Chondrocyte (in vitro differentiated cells): Measurements from ENCODE around the gene ISY1. TPM values are rescaled to one million over a fixed set of nuclear protein-coding genes. Genes with fewer than 3 reads are reported as not detected.

ENCODE experiments used
- DNase-seq: peaks from one replicate; pipeline ENCODE4 v3.0.0; 2021; ENCODE audit warnings: mixed read lengths, low spot score
- H3K27ac Mint-ChIP-seq: one replicate; pipeline ENCODE4 v1.8.0; 2021; ENCODE audit warnings: mild to moderate bottlenecking, moderate library complexity, mixed read lengths; ENCODE audit not compliant: unreplicated experiment
- H3K27me3 Mint-ChIP-seq: 2 replicates; pipeline ENCODE4 v1.8.0; 2021; ENCODE audit warnings: low read depth, mixed read lengths
- H3K36me3 Mint-ChIP-seq: 2 replicates; pipeline ENCODE4 v1.8.0; 2021; ENCODE audit warnings: low read depth, mixed read lengths
- H3K4me1 Mint-ChIP-seq: 2 replicates; pipeline ENCODE4 v1.8.0; 2021; ENCODE audit warnings: low read depth, mild to moderate bottlenecking, mixed read lengths
- H3K4me3 Mint-ChIP-seq: one replicate; pipeline ENCODE4 v1.8.0; 2021; ENCODE audit warnings: mild to moderate bottlenecking, moderate library complexity, mixed read lengths; ENCODE audit not compliant: unreplicated experiment
- H3K9me3 Mint-ChIP-seq: 2 replicates; pipeline ENCODE4 v1.8.0; 2021; ENCODE audit warnings: low read depth, mixed read lengths
- CTCF ChIP-seq: fragments of 200-600 bp; sonication (generic); IDR thresholded peaks from 2 replicates; pipeline ENCODE4 v1.5.0; 2021; ENCODE audit warnings: antibody characterized with exemption, mild to moderate bottlenecking, moderate library complexity
- total RNA-seq: library from RNA; stranded (reverse); gene quantifications from 3 replicates; pipeline ENCODE4 v1.2.1, GENCODE V29; 2021

The ISY1 gene
- total RNA-seq, 1 donor from 2014 or later: 31.3 TPM

- no peak for TF ChIP-seq CTCF
- Mint-ChIP-seq H3K36me3 (peaks cover 2% of the 10 kb centered on the region), H3K4me3 (peak overlapping the region; percentile 92), H3K27ac (peak overlapping the region; percentile 96), H3K4me1 (peaks cover 45% of the 10 kb centered on the region), H3K9me3 (no peaks in the 10 kb centered on the region), H3K27me3 (no peaks in the 10 kb centered on the region)
- no peak for DNase-seq
Measured at GRCh38 chr3:129181819-129182218, 21.0 kb upstream of the ISY1 start.

- no peaks in the 10 kb centered on the region for H3K9me3 Mint-ChIP-seq
- peaks cover 49% of the 10 kb centered on the region for H3K4me1 Mint-ChIP-seq
- no peak for DNase-seq
- peak overlapping the region; percentile 32 for H3K27ac Mint-ChIP-seq
- H3K27me3 Mint-ChIP-seq: no peaks in the 10 kb centered on the region
- H3K36me3 Mint-ChIP-seq: peaks cover 2% of the 10 kb centered on the region
- TF ChIP-seq CTCF: no peak
- H3K4me3 Mint-ChIP-seq: peak overlapping the region; percentile 38
Measured at GRCh38 chr3:129180461-129180860, 19.6 kb upstream of the ISY1 start.

GRCh38 chr3:129176051-129176450, 15.2 kb upstream of the ISY1 start:
- peaks cover 5% of the 10 kb centered on the region for H3K36me3 Mint-ChIP-seq
- peak overlapping the region; percentile 15 for H3K27ac Mint-ChIP-seq
- no peak overlapping the region for H3K4me3 Mint-ChIP-seq
- H3K4me1 Mint-ChIP-seq: peaks cover 51% of the 10 kb centered on the region
- H3K9me3 Mint-ChIP-seq: no peaks in the 10 kb centered on the region
- DNase-seq: no peak
- no peaks in the 10 kb centered on the region for H3K27me3 Mint-ChIP-seq
- no peak for TF ChIP-seq CTCF

- peak overlapping the region; percentile 89 for H3K27ac Mint-ChIP-seq
- no peaks in the 10 kb centered on the region for H3K9me3 Mint-ChIP-seq
- peak overlapping the region; percentile 4 for H3K4me3 Mint-ChIP-seq
- no peak for TF ChIP-seq CTCF
- peaks cover 16% of the 10 kb centered on the region for H3K36me3 Mint-ChIP-seq
- DNase-seq: no peak
- no peaks in the 10 kb centered on the region for H3K27me3 Mint-ChIP-seq
- H3K4me1 Mint-ChIP-seq: peaks cover 34% of the 10 kb centered on the region
Measured at GRCh38 chr3:129173725-129174124, 12.9 kb upstream of the ISY1 start.

GRCh38 chr3:129173206-129173605, 12.3 kb upstream of the ISY1 start:
- Mint-ChIP-seq H3K4me1 (peaks cover 34% of the 10 kb centered on the region), H3K27ac (peak overlapping the region; percentile 89), H3K9me3 (no peaks in the 10 kb centered on the region), H3K36me3 (peaks cover 16% of the 10 kb centered on the region), H3K4me3 (peak overlapping the region; percentile 4), H3K27me3 (no peaks in the 10 kb centered on the region)
- no peak for DNase-seq
- no peak for TF ChIP-seq CTCF
